MM.1S (cell line): ENCODE data around the gene CHMP5.
A peak's percentile ranks its signal among the peaks of the same experiment; 100 is the strongest.

Experiments
- DNase-seq: peaks from one replicate; pipeline ENCODE4 v3.0.0-alpha.2; 2015
- H2AFZ ChIP-seq: fragments of 300-600 bp; sonication (generic); 2 replicates; pipeline ENCODE4 v1.6.0; 2016; ENCODE audit warnings: antibody characterized with exemption, low read length
- H3F3A ChIP-seq: fragments of 300-600 bp; sonication (generic); 2 replicates; pipeline ENCODE4 v1.6.1; 2016; ENCODE audit warnings: mild to moderate bottlenecking, antibody characterized with exemption, low read length, moderate library complexity, mixed read lengths; ENCODE audit not compliant: insufficient read depth
- H3K27ac ChIP-seq: fragments of 300-600 bp; sonication (generic); 2 replicates; pipeline ENCODE4 v1.5.1; 2016; ENCODE audit warnings: mild to moderate bottlenecking, low read length
- H3K27me3 ChIP-seq: fragments of 300-600 bp; sonication (generic); replicated peaks from 2 replicates; pipeline ENCODE4 v1.6.0; 2016; ENCODE audit warnings: low read length; ENCODE audit not compliant: insufficient read depth
- H3K36me3 ChIP-seq: fragments of 300-600 bp; sonication (generic); replicated peaks from 2 replicates; pipeline ENCODE4 v1.6.1; 2016; ENCODE audit warnings: mild to moderate bottlenecking, low read length, mixed read lengths; ENCODE audit not compliant: insufficient read depth
- H3K4me1 ChIP-seq: fragments of 300-600 bp; sonication (generic); 2 replicates; pipeline ENCODE4 v1.6.1; 2016; ENCODE audit warnings: low read length, mixed read lengths
- H3K4me2 ChIP-seq: fragments of 300-600 bp; sonication (generic); 2 replicates; pipeline ENCODE4 v1.6.0; 2016; ENCODE audit warnings: low read depth, low read length
- H3K4me3 ChIP-seq: fragments of 300-600 bp; sonication (generic); 2 replicates; pipeline ENCODE4 v1.5.1; 2016; ENCODE audit warnings: low read length, mixed read lengths
- H3K79me2 ChIP-seq: fragments of 300-600 bp; sonication (generic); 2 replicates; pipeline ENCODE4 v1.6.1; 2016; ENCODE audit warnings: mixed run types, low read length, mixed read lengths
- H3K9ac ChIP-seq: fragments of 300-600 bp; sonication (generic); 2 replicates; pipeline ENCODE4 v1.6.1; 2016; ENCODE audit warnings: low read length, mixed read lengths
- H3K9me2 ChIP-seq: fragments of 300-600 bp; sonication (generic); replicated peaks from 2 replicates; pipeline ENCODE4 v1.6.1; 2016; ENCODE audit warnings: mild to moderate bottlenecking, low read length, mixed read lengths; ENCODE audit not compliant: insufficient read depth
- H3K9me3 ChIP-seq: fragments of 300-600 bp; sonication (generic); replicated peaks from 2 replicates; pipeline ENCODE4 v1.6.1; 2016; ENCODE audit warnings: mild to moderate bottlenecking, low read length, mixed read lengths; ENCODE audit not compliant: insufficient read depth
- H4K20me1 ChIP-seq: fragments of 300-600 bp; sonication (generic); 2 replicates; pipeline ENCODE4 v1.6.1; 2016; ENCODE audit warnings: mild to moderate bottlenecking, low read length, moderate library complexity, mixed read lengths; ENCODE audit not compliant: insufficient read depth
- CTCF ChIP-seq: fragments of 300-600 bp; sonication (generic); IDR thresholded peaks from 2 replicates; pipeline ENCODE4 v1.5.1; 2016; ENCODE audit warnings: antibody characterized with exemption, low read length, mixed read lengths
- EZH2 ChIP-seq: fragments of 300-600 bp; sonication (generic); optimal IDR thresholded peaks from 2 replicates; pipeline ENCODE3; 2017; ENCODE audit warnings: low read depth, mild to moderate bottlenecking, antibody characterized with exemption, low read length, mixed read lengths
- EZH2phosphoT487 ChIP-seq: fragments of 300-600 bp; sonication (generic); IDR thresholded peaks from 2 replicates; pipeline ENCODE4 v1.6.1; 2018; ENCODE audit warnings: antibody characterized with exemption, low read length

The CHMP5 gene

GRCh38 chr9:33232815-33233214 lies 32.0 kb upstream of the CHMP5 start:
- Histone ChIP-seq H3F3A (no peaks in the 10 kb centered on the region), H3K4me3 (no peak overlapping the region), H3K9ac (no peak overlapping the region), H4K20me1 (no peaks in the 10 kb centered on the region), H3K9me2 (no peaks in the 10 kb centered on the region), H3K9me3 (no peaks in the 10 kb centered on the region), H3K36me3 (no peaks in the 10 kb centered on the region), H3K4me1 (no peaks in the 10 kb centered on the region), H2AFZ (no peak overlapping the region), H3K79me2 (no peaks in the 10 kb centered on the region), H3K27me3 (no peaks in the 10 kb centered on the region), H3K4me2 (no peak overlapping the region), H3K27ac (no peak overlapping the region)
- DNase-seq, result peak; percentile 2
- TF ChIP-seq EZH2, result no peak
- no peak for TF ChIP-seq EZH2phosphoT487
- no peak for TF ChIP-seq CTCF

GRCh38 chr9:33233626-33234342 lies 31.1 kb upstream of the CHMP5 start:
- H3K27ac ChIP-seq, result no peak overlapping the region
- H3K9ac ChIP-seq, result no peak overlapping the region
- H3K4me1 ChIP-seq, result no peaks in the 10 kb centered on the region
- peak; percentile 4 for DNase-seq
- H3K4me2 ChIP-seq, result no peak overlapping the region
- no peaks in the 10 kb centered on the region for H3K9me3 ChIP-seq
- no peaks in the 10 kb centered on the region for H4K20me1 ChIP-seq
- TF ChIP-seq EZH2phosphoT487, result no peak
- TF ChIP-seq EZH2, result no peak
- no peak for TF ChIP-seq CTCF
- no peak overlapping the region for H3K4me3 ChIP-seq
- H3K36me3 ChIP-seq, result no peaks in the 10 kb centered on the region
- no peaks in the 10 kb centered on the region for H3K27me3 ChIP-seq
- H2AFZ ChIP-seq, result no peak overlapping the region
- no peaks in the 10 kb centered on the region for H3K79me2 ChIP-seq
- H3F3A ChIP-seq, result no peaks in the 10 kb centered on the region
- no peaks in the 10 kb centered on the region for H3K9me2 ChIP-seq

- Histone ChIP-seq H4K20me1 (no peaks in the 10 kb centered on the region), H3K9me3 (no peaks in the 10 kb centered on the region), H2AFZ (no peak overlapping the region), H3K79me2 (no peaks in the 10 kb centered on the region), H3K27me3 (no peaks in the 10 kb centered on the region), H3K4me3 (no peak overlapping the region), H3K4me2 (no peak overlapping the region), H3K9me2 (no peaks in the 10 kb centered on the region), H3K4me1 (no peaks in the 10 kb centered on the region), H3K36me3 (no peaks in the 10 kb centered on the region), H3F3A (no peaks in the 10 kb centered on the region), H3K27ac (no peak overlapping the region), H3K9ac (no peak overlapping the region)
- no peak for DNase-seq
- TF ChIP-seq CTCF (no peak), EZH2phosphoT487 (no peak), EZH2 (no peak)
Observed at GRCh38 chr9:33234511-33235467, 30.1 kb upstream of the CHMP5 start.
